LNCaP clone FGC (cell line): ENCODE data around the gene FLNB.

Experiments
- DNase-seq: peaks from one replicate; pipeline ENCODE4 v3.0.0-alpha.2; 2011; ENCODE audit warnings: low read depth
- H3K4me3 ChIP-seq: 2 replicates; pipeline ENCODE4 v1.5.1; 2011; ENCODE audit warnings: mild to moderate bottlenecking, low read depth, low read length, control low read depth
- TF ChIP-seq, protein P1 (sequence below): IDR thresholded peaks from 2 replicates; pipeline ENCODE4 v1.5.1; 2012; ENCODE audit warnings: mild to moderate bottlenecking; ENCODE audit not compliant: control insufficient read depth, insufficient read depth; ENCODE audit errors: extremely low read depth

The FLNB gene

DNA sequence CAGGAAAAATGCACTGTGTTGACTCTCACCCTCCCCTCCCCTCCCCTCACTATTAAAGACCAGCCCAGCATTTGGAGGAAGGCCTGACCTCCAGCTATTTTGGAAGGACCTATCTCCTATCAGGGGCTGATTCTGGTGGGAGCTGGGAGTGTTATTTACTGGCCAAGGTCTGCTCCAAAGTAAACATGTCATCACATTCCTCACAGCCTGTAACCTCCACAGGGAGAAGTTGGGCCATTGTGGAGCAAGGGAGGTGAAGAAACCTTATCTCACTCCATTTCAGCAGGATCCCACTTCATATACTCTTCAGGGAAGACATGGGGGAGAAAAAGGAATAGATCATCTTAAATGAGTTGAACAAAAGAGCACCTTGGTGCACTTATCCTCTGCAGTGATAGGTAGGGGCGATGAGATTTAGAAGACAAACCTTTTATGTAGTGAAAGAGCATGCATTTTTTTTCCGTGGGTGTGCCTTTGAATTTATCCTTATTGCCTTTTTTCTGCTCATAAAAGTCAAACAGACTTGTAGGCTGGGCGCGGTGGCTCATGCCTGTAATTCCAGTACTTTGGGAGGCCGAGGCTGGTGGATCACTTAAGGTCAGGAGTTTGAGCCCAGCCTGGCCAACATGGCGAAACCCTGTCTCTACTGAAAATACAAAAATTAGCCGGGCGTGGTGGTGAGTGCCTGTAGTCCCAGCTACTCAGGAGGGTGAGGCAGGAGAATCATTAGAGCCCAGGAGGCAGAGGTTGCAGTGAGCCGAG lies 15.6 kb upstream of the FLNB start:
- H3K4me3 ChIP-seq, result no peak overlapping the region
- TF ChIP-seq, protein P1, sequence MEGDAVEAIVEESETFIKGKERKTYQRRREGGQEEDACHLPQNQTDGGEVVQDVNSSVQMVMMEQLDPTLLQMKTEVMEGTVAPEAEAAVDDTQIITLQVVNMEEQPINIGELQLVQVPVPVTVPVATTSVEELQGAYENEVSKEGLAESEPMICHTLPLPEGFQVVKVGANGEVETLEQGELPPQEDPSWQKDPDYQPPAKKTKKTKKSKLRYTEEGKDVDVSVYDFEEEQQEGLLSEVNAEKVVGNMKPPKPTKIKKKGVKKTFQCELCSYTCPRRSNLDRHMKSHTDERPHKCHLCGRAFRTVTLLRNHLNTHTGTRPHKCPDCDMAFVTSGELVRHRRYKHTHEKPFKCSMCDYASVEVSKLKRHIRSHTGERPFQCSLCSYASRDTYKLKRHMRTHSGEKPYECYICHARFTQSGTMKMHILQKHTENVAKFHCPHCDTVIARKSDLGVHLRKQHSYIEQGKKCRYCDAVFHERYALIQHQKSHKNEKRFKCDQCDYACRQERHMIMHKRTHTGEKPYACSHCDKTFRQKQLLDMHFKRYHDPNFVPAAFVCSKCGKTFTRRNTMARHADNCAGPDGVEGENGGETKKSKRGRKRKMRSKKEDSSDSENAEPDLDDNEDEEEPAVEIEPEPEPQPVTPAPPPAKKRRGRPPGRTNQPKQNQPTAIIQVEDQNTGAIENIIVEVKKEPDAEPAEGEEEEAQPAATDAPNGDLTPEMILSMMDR, result no peak
- DNase-seq, result no peak

DNA sequence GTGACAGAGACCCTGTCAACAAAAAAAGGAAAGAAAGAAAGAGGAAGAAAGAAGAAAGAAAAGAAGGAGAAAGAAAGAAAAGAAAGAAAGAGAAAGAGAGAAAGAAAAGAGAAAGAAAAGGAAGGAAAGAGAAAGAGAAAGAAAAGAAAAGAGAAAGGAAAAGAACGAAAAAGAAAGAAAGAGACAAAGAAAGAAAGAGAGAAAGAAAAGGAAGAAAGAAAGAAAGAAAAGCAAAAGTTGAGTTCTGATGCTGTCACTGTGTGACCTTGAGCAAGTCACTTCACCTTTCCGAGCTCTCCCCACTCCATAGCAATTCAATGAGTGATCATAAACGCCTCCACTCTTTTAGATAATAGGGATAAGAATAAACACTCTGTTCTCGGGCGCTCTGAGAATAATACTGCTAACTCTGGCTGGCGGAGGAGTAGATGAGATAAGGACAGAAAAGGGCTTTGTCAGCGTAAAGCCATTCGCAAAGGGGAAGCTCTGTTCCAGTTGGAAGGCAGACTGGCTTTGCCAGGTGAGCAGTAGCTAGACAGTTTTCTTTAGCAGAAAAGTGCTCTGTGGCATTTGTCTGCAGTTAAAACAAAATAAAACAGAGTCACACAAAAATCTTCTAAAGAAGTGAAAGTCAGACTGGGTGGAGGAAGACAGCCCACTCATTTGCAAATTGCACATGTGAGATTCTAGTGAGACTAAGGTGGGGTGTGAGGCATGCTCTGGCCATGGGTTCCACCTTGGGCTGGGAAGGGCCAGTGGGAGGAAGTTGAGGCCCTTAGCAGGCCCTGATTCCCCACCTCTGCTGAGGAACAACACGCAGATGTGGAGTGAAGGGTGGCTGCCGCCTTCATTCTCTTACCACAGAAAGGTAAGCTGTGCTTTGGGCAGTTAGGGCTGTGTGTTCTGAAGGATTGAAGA lies 9.6 kb upstream of the FLNB start:
- TF ChIP-seq, protein P1, result no peak
- DNase-seq, result no peak
- no peak overlapping the region for H3K4me3 ChIP-seq

DNA sequence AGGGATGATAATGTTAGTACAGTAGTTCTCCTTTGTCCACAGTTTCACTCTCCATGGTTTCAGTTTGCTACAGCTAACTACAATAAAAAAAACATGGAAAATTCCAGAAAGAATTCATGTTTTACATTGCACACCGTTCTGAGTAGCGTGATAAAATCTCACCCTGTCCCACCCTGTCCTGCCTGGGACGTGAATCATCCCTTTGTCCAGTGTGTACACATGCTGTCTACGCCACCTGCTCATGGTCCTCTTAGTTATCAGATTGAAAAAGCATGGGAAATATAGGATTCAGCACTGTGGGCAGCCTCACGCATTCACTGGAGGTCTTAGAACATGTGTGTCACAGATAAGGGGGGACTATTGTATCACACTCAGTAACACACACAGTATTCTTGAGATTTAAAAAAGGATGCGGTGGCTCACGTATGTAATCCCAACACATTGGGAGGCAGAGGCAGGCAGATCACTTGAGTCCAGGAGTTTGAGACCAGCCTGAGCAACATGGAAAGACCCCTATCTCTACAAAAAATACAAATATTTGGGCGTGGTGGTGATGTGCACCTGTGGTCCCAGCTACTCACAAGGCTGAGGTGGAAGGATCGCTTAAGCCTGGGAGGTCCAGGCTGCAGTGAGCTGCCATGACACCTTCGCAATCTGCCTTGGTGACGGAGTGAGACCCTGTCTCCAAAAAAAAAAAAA lies 8.7 kb upstream of the FLNB start:
- TF ChIP-seq, protein P1, result no peak
- H3K4me3 ChIP-seq, result no peak overlapping the region
- no peak for DNase-seq

- TF ChIP-seq, protein P1, result no peak
- H3K4me3 ChIP-seq, result no peak overlapping the region
Measured at GRCh38 chr3:58000306-58001085, 7.7 kb upstream of the FLNB start.

GRCh38 chr3:58001086-58001467 lies 7.1 kb upstream of the FLNB start:
- no peak overlapping the region for H3K4me3 ChIP-seq
- TF ChIP-seq, protein P1, result no peak
- DNase-seq, result no peak

More at GRCh38 chr3:58000306-58001085, 7.7 kb upstream of the FLNB start:
- DNase-seq, result no peak

GRCh38 chr3:58001979-58002378 lies 6.2 kb upstream of the FLNB start:
- DNase-seq, result no peak
- no peak overlapping the region for H3K4me3 ChIP-seq
- TF ChIP-seq, protein P1, result no peak
